KMS-11 (cell line): ENCODE results near the gene PTPRN2.

ENCODE experiments used
- H2AFZ ChIP-seq: fragments of 200-600 bp; sonication (generic); 2 replicates; pipeline ENCODE4 v1.6.1; 2016; ENCODE audit warnings: antibody characterized with exemption, mixed run types, low read depth
- H3K27ac ChIP-seq: fragments of 200-600 bp; sonication (generic); 2 replicates; pipeline ENCODE4 v1.6.1; 2016; ENCODE audit warnings: mild to moderate bottlenecking, mixed run types
- H3K27me3 ChIP-seq: fragments of 200-600 bp; sonication (generic); 2 replicates; pipeline ENCODE4 v1.6.1; 2017; ENCODE audit warnings: mild to moderate bottlenecking, low read depth, mixed run types, moderate library complexity; ENCODE audit not compliant: insufficient read depth
- H3K36me3 ChIP-seq: fragments of 200-600 bp; sonication (generic); 2 replicates; pipeline ENCODE4 v1.6.1; 2017; ENCODE audit warnings: mild to moderate bottlenecking, mixed run types; ENCODE audit not compliant: insufficient read depth
- H3K4me1 ChIP-seq: fragments of 200-600 bp; sonication (generic); 2 replicates; pipeline ENCODE4 v1.6.1; 2016; ENCODE audit warnings: mild to moderate bottlenecking, low read depth, mixed run types; ENCODE audit not compliant: poor library complexity, severe bottlenecking
- H3K4me2 ChIP-seq: fragments of 200-600 bp; sonication (generic); 2 replicates; pipeline ENCODE4 v1.7.0; 2016; ENCODE audit warnings: mild to moderate bottlenecking, mixed run types
- H3K4me3 ChIP-seq: fragments of 200-600 bp; sonication (generic); IDR thresholded peaks from 2 replicates; pipeline ENCODE4 v1.6.1; 2017; ENCODE audit warnings: low read depth, low read length, mixed read lengths; ENCODE audit not compliant: insufficient read depth
- H3K79me2 ChIP-seq: fragments of 200-600 bp; sonication (generic); 2 replicates; pipeline ENCODE4 v1.6.1; 2016; ENCODE audit warnings: low read depth, mixed run types; ENCODE audit not compliant: insufficient read depth
- H3K9ac ChIP-seq: fragments of 200-600 bp; sonication (generic); 2 replicates; pipeline ENCODE4 v1.6.1; 2016; ENCODE audit warnings: mild to moderate bottlenecking, mixed run types
- H4K20me1 ChIP-seq: fragments of 200-600 bp; sonication (generic); 2 replicates; pipeline ENCODE4 v1.6.1; 2016; ENCODE audit warnings: mild to moderate bottlenecking, mixed run types; ENCODE audit not compliant: insufficient read depth
- CTCF ChIP-seq: fragments of 200-600 bp; sonication (generic); conservative IDR thresholded peaks from 2 replicates; pipeline ENCODE4 v1.6.1; 2017; ENCODE audit warnings: low read depth, mild to moderate bottlenecking, antibody characterized with exemption, low read length, moderate library complexity, mixed read lengths

Gene PTPRN2

GRCh38 chr7:157693521-157694375 lies 893.9 kb downstream of the PTPRN2 start:
- H3K4me3 ChIP-seq: no peak overlapping the region
- no peaks in the 10 kb centered on the region for H3K4me1 ChIP-seq
- H3K9ac ChIP-seq: no peak overlapping the region
- no peak overlapping the region for H3K4me2 ChIP-seq
- TF ChIP-seq CTCF: no peak
- no peaks in the 10 kb centered on the region for H4K20me1 ChIP-seq
- H2AFZ ChIP-seq: no peak overlapping the region
- no peaks in the 10 kb centered on the region for H3K36me3 ChIP-seq
- H3K79me2 ChIP-seq: no peaks in the 10 kb centered on the region
- H3K27me3 ChIP-seq: no peaks in the 10 kb centered on the region
- H3K27ac ChIP-seq: no peak overlapping the region

- Histone ChIP-seq H3K79me2 (no peaks in the 10 kb centered on the region), H3K4me3 (no peak overlapping the region), H3K4me2 (no peak overlapping the region), H3K27ac (no peak overlapping the region), H3K4me1 (no peaks in the 10 kb centered on the region), H3K27me3 (no peaks in the 10 kb centered on the region; the same call in 1 of the 2 replicates), H3K36me3 (no peaks in the 10 kb centered on the region), H4K20me1 (no peaks in the 10 kb centered on the region), H2AFZ (no peak overlapping the region), H3K9ac (no peak overlapping the region)
- TF ChIP-seq CTCF: no peak
Measured at GRCh38 chr7:157693071-157693520, 894.5 kb downstream of the PTPRN2 start.

- Histone ChIP-seq H3K79me2 (no peaks in the 10 kb centered on the region), H2AFZ (no peak overlapping the region), H3K9ac (no peak overlapping the region), H3K36me3 (no peaks in the 10 kb centered on the region), H4K20me1 (no peaks in the 10 kb centered on the region), H3K27me3 (peaks cover 2% of the 10 kb centered on the region; the same call in 1 of the 2 replicates), H3K27ac (no peak overlapping the region), H3K4me2 (no peak overlapping the region), H3K4me1 (no peaks in the 10 kb centered on the region), H3K4me3 (no peak overlapping the region)
- TF ChIP-seq CTCF: no peak
Measured at GRCh38 chr7:157692460-157693011, 895.1 kb downstream of the PTPRN2 start.

- no peak overlapping the region for H2AFZ ChIP-seq
- no peak overlapping the region for H3K4me2 ChIP-seq
- no peaks in the 10 kb centered on the region for H3K79me2 ChIP-seq
- no peaks in the 10 kb centered on the region for H3K36me3 ChIP-seq
- no peak overlapping the region for H3K27ac ChIP-seq
- H4K20me1 ChIP-seq: no peaks in the 10 kb centered on the region
- H3K27me3 ChIP-seq: peaks cover 7% of the 10 kb centered on the region; the same call in 1 of the 2 replicates
- H3K9ac ChIP-seq: no peak overlapping the region
- H3K4me1 ChIP-seq: no peaks in the 10 kb centered on the region
- no peak overlapping the region for H3K4me3 ChIP-seq
- no peak for TF ChIP-seq CTCF
Measured at GRCh38 chr7:157691586-157692459, 895.8 kb downstream of the PTPRN2 start.
